Natural killer cell (primary cell): Measurements from ENCODE around the gene GRM4. TPM values are rescaled to one million over a fixed set of nuclear protein-coding genes. Genes with fewer than 3 reads are reported as not detected.
A peak's percentile ranks its signal among the peaks of the same experiment; 100 is the strongest.

Experiments used
- ATAC-seq, 3 donors: fragments of 150-1000 bp in 2 of 3; fragments of 200-7000 bp in 1 of 3; cut with Tn5 transposase; 1 replicate in 1 of 3; 2 replicates in 2 of 3; pipeline ENCODE4 v1.10.0; 2021; ENCODE audit warnings: mild to moderate bottlenecking in 2 of 3, moderate library complexity in 2 of 3
- DNase-seq, 2 donors: peaks; one replicate each; pipeline versions ENCODE4 v3.0.0 to v3.0.0-alpha.2; 2013 to 2021; ENCODE audit warnings: mixed read lengths in 1 of 2
- H3K27ac ChIP-seq: one replicate; pipeline ENCODE4 v1.5.1; 2013; ENCODE audit warnings: mild to moderate bottlenecking, low read length
- H3K27me3 ChIP-seq: one replicate; pipeline ENCODE4 v1.6.1; 2013; ENCODE audit warnings: low read length; ENCODE audit not compliant: control insufficient read depth, insufficient read depth
- H3K36me3 ChIP-seq: one replicate; pipeline ENCODE4 v1.6.1; 2013; ENCODE audit warnings: low read length; ENCODE audit not compliant: control insufficient read depth, insufficient read depth
- H3K4me1 ChIP-seq: one replicate; pipeline ENCODE4 v1.6.1; 2013; ENCODE audit warnings: low read length; ENCODE audit not compliant: control insufficient read depth, insufficient read depth
- H3K4me3 ChIP-seq: one replicate; pipeline ENCODE4 v1.5.1; 2013; ENCODE audit warnings: low read length
- H3K9me3 ChIP-seq: one replicate; pipeline ENCODE4 v1.6.1; 2013; ENCODE audit warnings: low read length; ENCODE audit not compliant: control insufficient read depth, insufficient read depth
- H3K27ac Mint-ChIP-seq, 2 donors: one replicate each; pipeline ENCODE4 v1.8.0; 2022; ENCODE audit warnings: mild to moderate bottlenecking in 2 of 2, mixed read lengths in 2 of 2, moderate library complexity in 1 of 2
- H3K27me3 Mint-ChIP-seq, 2 donors: one replicate each; pipeline ENCODE4 v1.8.0; 2022; ENCODE audit warnings: low read depth in 2 of 2, mixed read lengths in 2 of 2
- H3K36me3 Mint-ChIP-seq: one replicate; pipeline ENCODE4 v1.8.0; 2022; ENCODE audit warnings: mixed read lengths
- H3K4me1 Mint-ChIP-seq, 2 donors: one replicate each; pipeline ENCODE4 v1.8.0; 2022; ENCODE audit warnings: mixed read lengths in 2 of 2
- H3K4me3 Mint-ChIP-seq: one replicate; pipeline ENCODE4 v1.8.0; 2022; ENCODE audit warnings: mild to moderate bottlenecking, moderate library complexity, mixed read lengths
- H3K9me3 Mint-ChIP-seq, 2 donors: one replicate each; pipeline ENCODE4 v1.8.0; 2022; ENCODE audit warnings: mixed read lengths in 2 of 2
- WGBS: methylation state at CpG from one replicate; pipeline ENCODE4 v1.1.7; 2013; ENCODE audit warnings: missing lambda C conversion rate; ENCODE audit not compliant: insufficient coverage; 5-methylcytosine and 5-hydroxymethylcytosine counted together
- intact Hi-C: fragments of 100-400 bp; cut with micrococcal nuclease; formaldehyde crosslinking; loops from one replicate; pipeline ENCODE4 v1.14.2; 2022
- total RNA-seq, 4 donors: library from RNA; stranded (reverse); fragments of 120-200 nt in 1 of 4; gene quantifications; one replicate each; pipeline versions ENCODE4 v1.2.3 to v1.2.4, GENCODE V29; 2013 to 2022
- TF ChIP-seq, protein P1 (sequence below): fragments of 200-600 bp; IDR thresholded peaks from one replicate; pipeline ENCODE4 v1.8.0; 2022; ENCODE audit warnings: antibody characterized with exemption

The GRM4 gene
- total RNA-seq, 3 donors from 2014 or later (not counting 1 experiment from before 2014, with no cell fraction given): not detected

DNA sequence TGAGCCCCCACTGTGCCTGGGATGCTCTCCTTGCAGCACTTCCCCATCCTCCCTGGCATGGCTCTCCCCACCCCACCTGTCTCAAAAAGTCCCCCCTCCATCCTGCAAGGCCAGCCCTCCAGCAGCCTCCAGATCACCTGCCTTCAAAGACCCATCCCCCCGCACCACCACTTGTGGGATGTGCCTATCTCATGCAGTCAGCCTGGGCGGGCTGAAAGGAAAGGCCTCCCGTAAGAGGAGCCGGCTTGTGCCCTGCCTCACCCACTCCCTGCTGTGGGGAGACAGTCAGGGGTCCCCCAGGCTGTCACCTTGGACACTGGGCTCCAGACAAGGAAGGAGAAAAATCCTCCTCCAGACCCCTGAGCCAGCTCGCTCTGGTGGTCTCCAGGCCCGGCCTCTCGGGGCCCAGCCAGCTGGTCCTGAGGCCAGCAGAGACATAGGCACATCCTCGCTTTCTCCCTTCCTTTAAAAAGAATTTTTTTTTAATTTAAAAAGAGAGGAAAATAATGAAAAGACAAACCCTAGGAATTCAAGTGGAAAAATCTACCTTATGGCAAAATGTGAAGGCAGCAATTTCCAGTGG lies 77.3 kb downstream of the GRM4 start:
- Mint-ChIP-seq H3K36me3 (no peaks in the 10 kb centered on the region), H3K4me3 (no peak overlapping the region), H3K27ac (no peak overlapping the region), H3K9me3 (no peaks in the 10 kb centered on the region), H3K27me3 (peaks cover 0 to 4% of the 10 kb centered on the region in 2 donors), H3K4me1 (no peaks in the 10 kb centered on the region)
- ATAC-seq (no peak), DNase-seq (no peak)
- intact Hi-C loops: no loop called here
- Histone ChIP-seq H3K27me3 (no peaks in the 10 kb centered on the region), H3K4me3 (no peak overlapping the region), H3K9me3 (no peaks in the 10 kb centered on the region), H3K4me1 (no peaks in the 10 kb centered on the region), H3K36me3 (no peaks in the 10 kb centered on the region), H3K27ac (no peak overlapping the region)
- 79% methylated on average over 4 of the region's 8 CpGs for WGBS
- TF ChIP-seq, protein P1, sequence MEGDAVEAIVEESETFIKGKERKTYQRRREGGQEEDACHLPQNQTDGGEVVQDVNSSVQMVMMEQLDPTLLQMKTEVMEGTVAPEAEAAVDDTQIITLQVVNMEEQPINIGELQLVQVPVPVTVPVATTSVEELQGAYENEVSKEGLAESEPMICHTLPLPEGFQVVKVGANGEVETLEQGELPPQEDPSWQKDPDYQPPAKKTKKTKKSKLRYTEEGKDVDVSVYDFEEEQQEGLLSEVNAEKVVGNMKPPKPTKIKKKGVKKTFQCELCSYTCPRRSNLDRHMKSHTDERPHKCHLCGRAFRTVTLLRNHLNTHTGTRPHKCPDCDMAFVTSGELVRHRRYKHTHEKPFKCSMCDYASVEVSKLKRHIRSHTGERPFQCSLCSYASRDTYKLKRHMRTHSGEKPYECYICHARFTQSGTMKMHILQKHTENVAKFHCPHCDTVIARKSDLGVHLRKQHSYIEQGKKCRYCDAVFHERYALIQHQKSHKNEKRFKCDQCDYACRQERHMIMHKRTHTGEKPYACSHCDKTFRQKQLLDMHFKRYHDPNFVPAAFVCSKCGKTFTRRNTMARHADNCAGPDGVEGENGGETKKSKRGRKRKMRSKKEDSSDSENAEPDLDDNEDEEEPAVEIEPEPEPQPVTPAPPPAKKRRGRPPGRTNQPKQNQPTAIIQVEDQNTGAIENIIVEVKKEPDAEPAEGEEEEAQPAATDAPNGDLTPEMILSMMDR: no peak

DNA sequence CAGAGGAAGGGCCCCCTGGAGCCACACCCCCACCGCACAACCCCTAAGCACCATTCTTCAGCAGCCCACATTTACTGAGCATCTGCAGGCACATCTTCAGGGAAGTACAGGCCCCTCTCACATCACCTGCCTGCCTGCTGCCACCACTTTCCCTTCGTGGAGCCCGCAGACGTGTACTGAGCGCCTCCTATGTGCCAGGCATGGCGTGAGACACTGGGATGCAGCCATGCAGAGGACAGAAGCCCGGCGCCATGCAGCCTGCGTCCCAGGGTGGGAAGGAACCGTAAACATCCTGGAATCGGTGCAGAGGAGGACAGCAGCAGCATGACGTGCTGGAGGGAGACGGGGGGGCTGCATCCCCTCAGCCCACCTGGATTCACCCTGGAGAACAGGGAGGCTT lies 78.1 kb downstream of the GRM4 start:
- H3K27me3 ChIP-seq: no peaks in the 10 kb centered on the region
- no peaks in the 10 kb centered on the region for H3K9me3 ChIP-seq
- H3K4me1 ChIP-seq: no peaks in the 10 kb centered on the region
- H3K4me3 ChIP-seq: no peak overlapping the region
- intact Hi-C loops: no loop called here
- WGBS: 74% methylated on average over 13 of the region's 13 CpGs
- ATAC-seq: peak in 1 of 3 donors; percentile 32
- DNase-seq: peak in 1 of 2 donors; percentile 26
- Mint-ChIP-seq H3K9me3 (no peaks in the 10 kb centered on the region), H3K36me3 (no peaks in the 10 kb centered on the region), H3K4me1 (no peaks in the 10 kb centered on the region), H3K27me3 (peaks cover 0 to 5% of the 10 kb centered on the region in 2 donors), H3K27ac (no peak overlapping the region), H3K4me3 (no peak overlapping the region)
- H3K36me3 ChIP-seq: no peaks in the 10 kb centered on the region
- no peak overlapping the region for H3K27ac ChIP-seq
- TF ChIP-seq, protein P1: no peak

DNA sequence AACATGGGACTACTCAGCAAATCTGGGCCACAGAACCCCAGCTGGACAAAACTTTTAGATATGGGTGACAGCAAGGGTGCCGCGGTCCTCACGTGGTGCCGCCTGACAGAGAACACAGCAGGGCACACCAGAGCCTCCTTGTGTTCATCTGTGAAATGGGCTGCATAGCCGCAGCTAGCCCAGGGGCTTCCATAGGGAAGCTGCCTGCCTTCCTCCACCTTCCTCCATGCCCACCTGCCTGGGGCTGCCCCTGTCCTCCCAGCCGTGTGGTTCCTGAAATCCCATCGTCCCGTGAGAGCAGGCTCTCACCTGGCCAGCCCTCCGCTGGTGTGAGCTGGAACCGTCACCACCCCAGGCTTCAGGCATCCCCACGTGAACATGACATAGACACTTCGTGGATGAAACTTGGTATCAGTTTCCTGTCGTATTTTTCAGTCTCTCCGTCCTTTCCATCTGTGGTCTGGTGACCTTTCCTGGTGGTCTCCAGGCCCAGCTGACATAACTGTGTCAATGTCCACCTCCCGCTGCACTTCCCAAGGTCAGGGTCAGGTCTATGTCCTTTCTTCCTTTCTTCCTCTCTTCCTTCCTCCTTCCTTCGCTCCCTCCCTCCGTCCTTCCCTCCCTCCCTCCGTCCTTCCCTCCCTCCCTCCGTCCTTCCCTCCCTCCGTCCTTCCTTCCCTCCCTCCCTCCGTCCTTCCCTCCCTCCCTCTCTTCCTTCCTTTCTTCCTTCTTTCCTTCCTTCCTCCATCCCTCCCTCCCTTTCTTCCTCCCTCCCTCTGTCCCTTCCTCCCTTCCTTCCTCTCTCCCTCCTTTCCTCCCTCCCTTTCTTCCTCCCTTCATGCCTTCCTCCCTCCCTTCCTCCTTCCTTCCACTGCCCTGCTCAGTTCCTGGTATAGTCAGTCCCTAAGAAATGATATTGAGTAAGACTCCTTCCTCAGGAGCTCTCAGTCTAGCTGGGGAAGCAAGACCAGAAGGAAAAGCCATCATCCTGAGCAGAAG lies 78.8 kb downstream of the GRM4 start:
- 61% methylated on average over 21 of the region's 21 CpGs for WGBS

More for the DNA sequence above, 78.8 kb downstream of the GRM4 start:
- Histone ChIP-seq H3K36me3 (no peaks in the 10 kb centered on the region), H3K27ac (no peak overlapping the region), H3K4me3 (no peak overlapping the region), H3K9me3 (no peaks in the 10 kb centered on the region), H3K27me3 (no peaks in the 10 kb centered on the region), H3K4me1 (no peaks in the 10 kb centered on the region)
- Mint-ChIP-seq H3K27ac (no peak overlapping the region), H3K4me3 (no peak overlapping the region), H3K9me3 (no peaks in the 10 kb centered on the region), H3K36me3 (no peaks in the 10 kb centered on the region), H3K4me1 (no peaks in the 10 kb centered on the region), H3K27me3 (peaks cover 0 to 5% of the 10 kb centered on the region in 2 donors)
- no peak for ATAC-seq
- TF ChIP-seq, protein P1: no peak
- no peak for DNase-seq
- intact Hi-C loops: no loop called here
